H1 (cell line): ENCODE measurements around the gene PSMC4. TPM values are rescaled to one million over a fixed set of nuclear protein-coding genes. Genes with fewer than 3 reads are reported as not detected.

Source experiments
- polyA plus RNA-seq, 7 experiments: library from polyadenylated mRNA; depleted of rRNA in 3 of 7; stranded (reverse) in 5 of 7; unstranded in 2 of 7; fragments of >200 nt in 5 of 7; fragments of 200-250 nt in 2 of 7; gene quantifications; 1 replicate in 5 of 7; 2 replicates in 1 of 7; 4 replicates in 1 of 7; pipeline versions ENCODE4 v1.2.1 to v1.2.3, GENCODE V29; 2011 to 2013; ENCODE audit warnings: missing spikeins in 2 of 7, mixed read lengths in 2 of 7
- total RNA-seq: library from RNA; stranded (reverse); fragmentation: NEBNext Ultra II Directional; extraction: Animal tissue kit (Norgen Biotek cat#: 25700); gene quantifications from 2 replicates; pipeline ENCODE4 v1.2.1, GENCODE V29; 2021
- TF ChIP-seq, protein P1 (sequence below): fragments of 300-600 bp; sonication (generic); IDR thresholded peaks from 2 replicates; pipeline ENCODE4 v1.7.1; 2012; ENCODE audit warnings: low read length, moderate library complexity, mild to moderate bottlenecking, inconsistent platforms; ENCODE audit not compliant: insufficient replicate concordance

Gene PSMC4
- total and polyA plus RNA-seq, 2 of the 8 experiments (the other 6 are each of a cell fraction or from before 2014, with no cell fraction given), result 116 to 126 TPM

DNA sequence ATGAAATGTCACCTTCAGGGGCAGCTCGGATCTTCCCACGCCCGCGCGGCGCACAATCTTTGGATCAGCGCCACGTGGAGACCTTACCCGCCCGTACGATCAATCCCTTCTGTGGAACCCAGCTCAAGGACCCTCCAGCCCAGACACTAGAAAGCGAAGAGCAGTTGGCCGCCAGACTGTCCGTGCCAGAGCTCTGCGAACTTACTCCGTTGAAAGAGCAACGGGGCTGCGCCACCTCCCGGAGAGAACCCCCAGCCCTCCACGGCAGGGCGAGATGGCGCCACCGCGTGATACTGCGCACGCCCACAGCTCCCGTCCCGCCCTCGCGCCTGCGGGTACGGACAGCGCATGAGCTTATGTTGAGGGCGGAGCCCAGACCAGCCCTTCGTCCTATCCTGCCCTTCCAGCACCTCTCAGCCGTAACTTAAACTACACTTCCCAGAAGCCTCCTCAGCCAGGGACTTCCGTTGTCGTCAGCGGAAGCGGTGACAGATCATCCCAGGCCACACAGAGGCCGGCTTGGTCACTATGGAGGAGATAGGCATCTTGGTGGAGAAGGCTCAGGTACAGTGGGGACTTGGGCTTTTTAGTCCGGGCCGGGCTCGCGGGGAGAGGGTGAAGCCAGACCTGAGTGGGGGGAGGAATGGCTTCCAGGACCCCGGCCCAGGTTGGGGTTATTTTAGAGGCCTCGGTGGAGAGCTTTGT, at the start of gene PSMC4 (continued):
- TF ChIP-seq, protein P1, sequence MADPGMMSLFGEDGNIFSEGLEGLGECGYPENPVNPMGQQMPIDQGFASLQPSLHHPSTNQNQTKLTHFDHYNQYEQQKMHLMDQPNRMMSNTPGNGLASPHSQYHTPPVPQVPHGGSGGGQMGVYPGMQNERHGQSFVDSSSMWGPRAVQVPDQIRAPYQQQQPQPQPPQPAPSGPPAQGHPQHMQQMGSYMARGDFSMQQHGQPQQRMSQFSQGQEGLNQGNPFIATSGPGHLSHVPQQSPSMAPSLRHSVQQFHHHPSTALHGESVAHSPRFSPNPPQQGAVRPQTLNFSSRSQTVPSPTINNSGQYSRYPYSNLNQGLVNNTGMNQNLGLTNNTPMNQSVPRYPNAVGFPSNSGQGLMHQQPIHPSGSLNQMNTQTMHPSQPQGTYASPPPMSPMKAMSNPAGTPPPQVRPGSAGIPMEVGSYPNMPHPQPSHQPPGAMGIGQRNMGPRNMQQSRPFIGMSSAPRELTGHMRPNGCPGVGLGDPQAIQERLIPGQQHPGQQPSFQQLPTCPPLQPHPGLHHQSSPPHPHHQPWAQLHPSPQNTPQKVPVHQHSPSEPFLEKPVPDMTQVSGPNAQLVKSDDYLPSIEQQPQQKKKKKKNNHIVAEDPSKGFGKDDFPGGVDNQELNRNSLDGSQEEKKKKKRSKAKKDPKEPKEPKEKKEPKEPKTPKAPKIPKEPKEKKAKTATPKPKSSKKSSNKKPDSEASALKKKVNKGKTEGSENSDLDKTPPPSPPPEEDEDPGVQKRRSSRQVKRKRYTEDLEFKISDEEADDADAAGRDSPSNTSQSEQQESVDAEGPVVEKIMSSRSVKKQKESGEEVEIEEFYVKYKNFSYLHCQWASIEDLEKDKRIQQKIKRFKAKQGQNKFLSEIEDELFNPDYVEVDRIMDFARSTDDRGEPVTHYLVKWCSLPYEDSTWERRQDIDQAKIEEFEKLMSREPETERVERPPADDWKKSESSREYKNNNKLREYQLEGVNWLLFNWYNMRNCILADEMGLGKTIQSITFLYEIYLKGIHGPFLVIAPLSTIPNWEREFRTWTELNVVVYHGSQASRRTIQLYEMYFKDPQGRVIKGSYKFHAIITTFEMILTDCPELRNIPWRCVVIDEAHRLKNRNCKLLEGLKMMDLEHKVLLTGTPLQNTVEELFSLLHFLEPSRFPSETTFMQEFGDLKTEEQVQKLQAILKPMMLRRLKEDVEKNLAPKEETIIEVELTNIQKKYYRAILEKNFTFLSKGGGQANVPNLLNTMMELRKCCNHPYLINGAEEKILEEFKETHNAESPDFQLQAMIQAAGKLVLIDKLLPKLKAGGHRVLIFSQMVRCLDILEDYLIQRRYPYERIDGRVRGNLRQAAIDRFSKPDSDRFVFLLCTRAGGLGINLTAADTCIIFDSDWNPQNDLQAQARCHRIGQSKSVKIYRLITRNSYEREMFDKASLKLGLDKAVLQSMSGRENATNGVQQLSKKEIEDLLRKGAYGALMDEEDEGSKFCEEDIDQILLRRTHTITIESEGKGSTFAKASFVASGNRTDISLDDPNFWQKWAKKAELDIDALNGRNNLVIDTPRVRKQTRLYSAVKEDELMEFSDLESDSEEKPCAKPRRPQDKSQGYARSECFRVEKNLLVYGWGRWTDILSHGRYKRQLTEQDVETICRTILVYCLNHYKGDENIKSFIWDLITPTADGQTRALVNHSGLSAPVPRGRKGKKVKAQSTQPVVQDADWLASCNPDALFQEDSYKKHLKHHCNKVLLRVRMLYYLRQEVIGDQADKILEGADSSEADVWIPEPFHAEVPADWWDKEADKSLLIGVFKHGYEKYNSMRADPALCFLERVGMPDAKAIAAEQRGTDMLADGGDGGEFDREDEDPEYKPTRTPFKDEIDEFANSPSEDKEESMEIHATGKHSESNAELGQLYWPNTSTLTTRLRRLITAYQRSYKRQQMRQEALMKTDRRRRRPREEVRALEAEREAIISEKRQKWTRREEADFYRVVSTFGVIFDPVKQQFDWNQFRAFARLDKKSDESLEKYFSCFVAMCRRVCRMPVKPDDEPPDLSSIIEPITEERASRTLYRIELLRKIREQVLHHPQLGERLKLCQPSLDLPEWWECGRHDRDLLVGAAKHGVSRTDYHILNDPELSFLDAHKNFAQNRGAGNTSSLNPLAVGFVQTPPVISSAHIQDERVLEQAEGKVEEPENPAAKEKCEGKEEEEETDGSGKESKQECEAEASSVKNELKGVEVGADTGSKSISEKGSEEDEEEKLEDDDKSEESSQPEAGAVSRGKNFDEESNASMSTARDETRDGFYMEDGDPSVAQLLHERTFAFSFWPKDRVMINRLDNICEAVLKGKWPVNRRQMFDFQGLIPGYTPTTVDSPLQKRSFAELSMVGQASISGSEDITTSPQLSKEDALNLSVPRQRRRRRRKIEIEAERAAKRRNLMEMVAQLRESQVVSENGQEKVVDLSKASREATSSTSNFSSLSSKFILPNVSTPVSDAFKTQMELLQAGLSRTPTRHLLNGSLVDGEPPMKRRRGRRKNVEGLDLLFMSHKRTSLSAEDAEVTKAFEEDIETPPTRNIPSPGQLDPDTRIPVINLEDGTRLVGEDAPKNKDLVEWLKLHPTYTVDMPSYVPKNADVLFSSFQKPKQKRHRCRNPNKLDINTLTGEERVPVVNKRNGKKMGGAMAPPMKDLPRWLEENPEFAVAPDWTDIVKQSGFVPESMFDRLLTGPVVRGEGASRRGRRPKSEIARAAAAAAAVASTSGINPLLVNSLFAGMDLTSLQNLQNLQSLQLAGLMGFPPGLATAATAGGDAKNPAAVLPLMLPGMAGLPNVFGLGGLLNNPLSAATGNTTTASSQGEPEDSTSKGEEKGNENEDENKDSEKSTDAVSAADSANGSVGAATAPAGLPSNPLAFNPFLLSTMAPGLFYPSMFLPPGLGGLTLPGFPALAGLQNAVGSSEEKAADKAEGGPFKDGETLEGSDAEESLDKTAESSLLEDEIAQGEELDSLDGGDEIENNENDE, result no peak
